MM.1S (cell line): ENCODE data around the gene RPH3AL.

Experiments
- DNase-seq: peaks from one replicate; pipeline ENCODE4 v3.0.0-alpha.2; 2015
- H2AFZ ChIP-seq: fragments of 300-600 bp; sonication (generic); 2 replicates; pipeline ENCODE4 v1.6.0; 2016; ENCODE audit warnings: antibody characterized with exemption, low read length
- H3F3A ChIP-seq: fragments of 300-600 bp; sonication (generic); 2 replicates; pipeline ENCODE4 v1.6.1; 2016; ENCODE audit warnings: mild to moderate bottlenecking, antibody characterized with exemption, low read length, moderate library complexity, mixed read lengths; ENCODE audit not compliant: insufficient read depth
- H3K27ac ChIP-seq: fragments of 300-600 bp; sonication (generic); 2 replicates; pipeline ENCODE4 v1.5.1; 2016; ENCODE audit warnings: mild to moderate bottlenecking, low read length
- H3K27me3 ChIP-seq: fragments of 300-600 bp; sonication (generic); replicated peaks from 2 replicates; pipeline ENCODE4 v1.6.0; 2016; ENCODE audit warnings: low read length; ENCODE audit not compliant: insufficient read depth
- H3K36me3 ChIP-seq: fragments of 300-600 bp; sonication (generic); replicated peaks from 2 replicates; pipeline ENCODE4 v1.6.1; 2016; ENCODE audit warnings: mild to moderate bottlenecking, low read length, mixed read lengths; ENCODE audit not compliant: insufficient read depth
- H3K4me1 ChIP-seq: fragments of 300-600 bp; sonication (generic); 2 replicates; pipeline ENCODE4 v1.6.1; 2016; ENCODE audit warnings: low read length, mixed read lengths
- H3K4me2 ChIP-seq: fragments of 300-600 bp; sonication (generic); 2 replicates; pipeline ENCODE4 v1.6.0; 2016; ENCODE audit warnings: low read depth, low read length
- H3K4me3 ChIP-seq: fragments of 300-600 bp; sonication (generic); 2 replicates; pipeline ENCODE4 v1.5.1; 2016; ENCODE audit warnings: low read length, mixed read lengths
- H3K79me2 ChIP-seq: fragments of 300-600 bp; sonication (generic); 2 replicates; pipeline ENCODE4 v1.6.1; 2016; ENCODE audit warnings: mixed run types, low read length, mixed read lengths
- H3K9ac ChIP-seq: fragments of 300-600 bp; sonication (generic); 2 replicates; pipeline ENCODE4 v1.6.1; 2016; ENCODE audit warnings: low read length, mixed read lengths
- H3K9me2 ChIP-seq: fragments of 300-600 bp; sonication (generic); replicated peaks from 2 replicates; pipeline ENCODE4 v1.6.1; 2016; ENCODE audit warnings: mild to moderate bottlenecking, low read length, mixed read lengths; ENCODE audit not compliant: insufficient read depth
- H3K9me3 ChIP-seq: fragments of 300-600 bp; sonication (generic); replicated peaks from 2 replicates; pipeline ENCODE4 v1.6.1; 2016; ENCODE audit warnings: mild to moderate bottlenecking, low read length, mixed read lengths; ENCODE audit not compliant: insufficient read depth
- H4K20me1 ChIP-seq: fragments of 300-600 bp; sonication (generic); 2 replicates; pipeline ENCODE4 v1.6.1; 2016; ENCODE audit warnings: mild to moderate bottlenecking, low read length, moderate library complexity, mixed read lengths; ENCODE audit not compliant: insufficient read depth
- CTCF ChIP-seq: fragments of 300-600 bp; sonication (generic); IDR thresholded peaks from 2 replicates; pipeline ENCODE4 v1.5.1; 2016; ENCODE audit warnings: antibody characterized with exemption, low read length, mixed read lengths
- EZH2 ChIP-seq: fragments of 300-600 bp; sonication (generic); optimal IDR thresholded peaks from 2 replicates; pipeline ENCODE3; 2017; ENCODE audit warnings: low read depth, mild to moderate bottlenecking, antibody characterized with exemption, low read length, mixed read lengths
- EZH2phosphoT487 ChIP-seq: fragments of 300-600 bp; sonication (generic); IDR thresholded peaks from 2 replicates; pipeline ENCODE4 v1.6.1; 2018; ENCODE audit warnings: antibody characterized with exemption, low read length

The RPH3AL gene

GRCh38 chr17:348012-348411 lies 4.6 kb downstream of the RPH3AL start:
- H3K27ac ChIP-seq: no peak overlapping the region
- no peaks in the 10 kb centered on the region for H3K79me2 ChIP-seq
- H3K4me3 ChIP-seq: no peak overlapping the region
- no peaks in the 10 kb centered on the region for H3K36me3 ChIP-seq
- H3K4me2 ChIP-seq: no peak overlapping the region
- no peak overlapping the region for H3K9ac ChIP-seq
- no peaks in the 10 kb centered on the region for H3K9me2 ChIP-seq
- DNase-seq: no peak
- H3K9me3 ChIP-seq: no peaks in the 10 kb centered on the region
- no peaks in the 10 kb centered on the region for H3K4me1 ChIP-seq
- TF ChIP-seq CTCF (no peak), EZH2phosphoT487 (no peak), EZH2 (no peak)
- no peaks in the 10 kb centered on the region for H3F3A ChIP-seq
- peaks cover 67% of the 10 kb centered on the region for H3K27me3 ChIP-seq
- no peak overlapping the region for H2AFZ ChIP-seq
- no peaks in the 10 kb centered on the region for H4K20me1 ChIP-seq

DNA sequence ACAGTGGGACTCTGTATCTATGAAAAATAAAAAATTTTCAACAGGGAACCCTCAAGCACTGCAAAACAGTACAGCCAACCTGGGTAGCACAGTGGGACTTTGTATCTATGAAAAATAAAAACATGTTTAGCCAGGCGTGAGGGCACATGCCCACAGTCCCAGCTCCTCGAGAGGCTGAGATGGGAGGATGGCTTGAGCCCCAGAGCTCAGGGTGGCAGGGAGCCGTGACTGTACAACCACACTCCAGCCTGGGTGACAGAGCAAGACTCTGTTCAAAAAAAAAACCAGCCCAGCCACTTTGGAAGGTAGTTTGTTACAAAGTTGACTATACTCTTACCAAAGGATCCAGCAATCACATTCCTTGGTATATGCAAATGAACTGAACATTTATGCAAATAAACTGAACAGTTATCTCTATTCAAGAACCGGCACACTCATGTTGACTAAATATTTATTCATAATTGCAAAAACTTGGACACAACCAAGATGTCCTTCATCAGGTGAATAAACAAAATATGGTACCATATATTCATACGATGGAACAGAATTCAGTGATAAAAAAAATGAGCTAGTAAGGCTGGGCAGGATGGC lies 5.2 kb downstream of the RPH3AL start:
- no peak overlapping the region for H3K9ac ChIP-seq
- no peaks in the 10 kb centered on the region for H3F3A ChIP-seq
- TF ChIP-seq CTCF: no peak
- TF ChIP-seq EZH2phosphoT487: no peak
- no peak for TF ChIP-seq EZH2
- no peaks in the 10 kb centered on the region for H3K4me1 ChIP-seq
- no peaks in the 10 kb centered on the region for H4K20me1 ChIP-seq
- H3K4me2 ChIP-seq: no peak overlapping the region
- H3K36me3 ChIP-seq: no peaks in the 10 kb centered on the region
- no peak overlapping the region for H3K4me3 ChIP-seq
- H3K27me3 ChIP-seq: peaks cover 65% of the 10 kb centered on the region
- no peaks in the 10 kb centered on the region for H3K9me2 ChIP-seq
- no peak for DNase-seq
- H3K79me2 ChIP-seq: no peaks in the 10 kb centered on the region
- H3K9me3 ChIP-seq: no peaks in the 10 kb centered on the region
- no peak overlapping the region for H2AFZ ChIP-seq
- no peak overlapping the region for H3K27ac ChIP-seq

GRCh38 chr17:345992-346785 lies 6.4 kb downstream of the RPH3AL start:
- H3K4me3 ChIP-seq: no peak overlapping the region
- no peak for TF ChIP-seq CTCF
- no peak for TF ChIP-seq EZH2phosphoT487
- TF ChIP-seq EZH2: no peak

More at GRCh38 chr17:345992-346785, 6.4 kb downstream of the RPH3AL start:
- Histone ChIP-seq H3K79me2 (no peaks in the 10 kb centered on the region), H3K4me2 (no peak overlapping the region), H3K27me3 (peaks cover 65% of the 10 kb centered on the region), H3F3A (no peaks in the 10 kb centered on the region), H3K9me3 (no peaks in the 10 kb centered on the region), H3K36me3 (no peaks in the 10 kb centered on the region), H4K20me1 (no peaks in the 10 kb centered on the region), H2AFZ (no peak overlapping the region), H3K27ac (no peak overlapping the region), H3K9ac (no peak overlapping the region), H3K9me2 (no peaks in the 10 kb centered on the region), H3K4me1 (no peaks in the 10 kb centered on the region)
- no peak for DNase-seq
